HepG2 (cell line): ENCODE measurements around the gene SEMA3B. TPM values are rescaled to one million over a fixed set of nuclear protein-coding genes. Genes with fewer than 3 reads are reported as not detected.

ENCODE experiments used
- ATAC-seq: fragments of 200-7000 bp; cut with Tn5 transposase; 3 replicates; pipeline ENCODE4 v1.9.1; 2020; ENCODE audit warnings: mild to moderate bottlenecking, moderate library complexity
- BruUV-seq: library from RNA; stranded (reverse); fragments of 400-500 nt; replicated peaks from 2 replicates; lab custom pipeline; 2021; lab: Mats Ljungman, UMichigan
- CTCF ChIA-PET: fragments of 300-600 bp; formaldehyde crosslinking; extraction: SDS; loops from one replicate; lab custom pipeline; 2021; ENCODE audit warnings: low total read pairs, inconsistent platforms, low intra/inter-chr PET ratio; lab: Yijun Ruan, JAX
- POLR2A ChIA-PET: fragments of 350-600 bp; sonication (Branson Sonifier 250); formaldehyde crosslinking; loops from one replicate; lab custom pipeline; 2020; ENCODE audit warnings: antibody characterized with exemption, inconsistent platforms; lab: Yijun Ruan, JAX
- DNase-seq: peaks from one replicate; pipeline ENCODE4 v3.0.0-alpha.2; 2015; ENCODE audit warnings: low spot score
- FAIRE-seq: peaks from 3 replicates; lab custom pipeline; 2011; peaks lifted over from hg19 to GRCh38; lab: Jason Lieb, UNC
- H2AFZ ChIP-seq: one replicate; pipeline ENCODE4 v1.6.1; 2011; ENCODE audit warnings: low read length, inconsistent platforms
- H3K27ac ChIP-seq: fragments of 300-600 bp; 3 replicates; pipeline ENCODE4 v1.8.0; 2011; ENCODE audit warnings: mixed run types, mild to moderate bottlenecking, mixed read lengths, low read length, inconsistent platforms; ENCODE audit not compliant: insufficient read depth; ENCODE audit errors: extremely low read length
- H3K27me3 ChIP-seq, 2 experiments: fragments of 200-600 bp in 1 of 2; 2 replicates in 1 of 2; 3 replicates in 1 of 2; pipeline versions ENCODE4 v1.6.0 to v1.8.0; 2011; ENCODE audit warnings: low read length in 2 of 2, mild to moderate bottlenecking in 2 of 2, moderate library complexity in 2 of 2, inconsistent platforms in 1 of 2; ENCODE audit not compliant: insufficient read depth in 2 of 2, control insufficient read depth in 1 of 2
- H3K36me3 ChIP-seq, 2 experiments: fragments of 200-600 bp in 1 of 2; replicated peaks in 1 of 2; 2 replicates in 1 of 2; 3 replicates in 1 of 2; pipeline versions ENCODE4 v1.5.1 to v1.8.0; 2011; ENCODE audit warnings: low read length in 2 of 2, inconsistent platforms in 1 of 2; ENCODE audit not compliant: insufficient read depth in 2 of 2, control insufficient read depth in 1 of 2
- H3K4me1 ChIP-seq: 2 replicates; pipeline ENCODE4 v1.5.1; 2012; ENCODE audit warnings: low read length, inconsistent platforms; ENCODE audit not compliant: insufficient read depth
- H3K4me2 ChIP-seq: 2 replicates; pipeline ENCODE4 v1.6.0; 2011; ENCODE audit warnings: low read depth, low read length, inconsistent platforms
- H3K4me3 ChIP-seq, 3 experiments: fragments of 200-600 bp in 1 of 3; sonication (generic), shearing (Covaris generic) in 1 of 3; replicated peaks in 1 of 3; 2 replicates each; pipeline ENCODE4 v1.5.1; 2011 to 2016; ENCODE audit warnings: low read length in 3 of 3, inconsistent platforms in 2 of 3, low read depth in 2 of 3, mild to moderate bottlenecking in 2 of 3, control low read depth in 1 of 3, mixed read lengths in 1 of 3; ENCODE audit not compliant: insufficient read depth in 1 of 3
- H3K79me2 ChIP-seq: one replicate; pipeline ENCODE4 v1.6.1; 2011; ENCODE audit warnings: low read length, inconsistent platforms; ENCODE audit not compliant: insufficient read depth
- H3K9ac ChIP-seq: 2 replicates; pipeline ENCODE4 v1.6.0; 2011; ENCODE audit warnings: mild to moderate bottlenecking, low read depth, low read length, inconsistent platforms; ENCODE audit not compliant: insufficient read depth
- H3K9me3 ChIP-seq: 2 replicates; pipeline ENCODE4 v1.5.1; 2012; ENCODE audit warnings: mild to moderate bottlenecking, low read length
- H4K20me1 ChIP-seq: 2 replicates; pipeline ENCODE4 v1.6.0; 2011; ENCODE audit warnings: inconsistent platforms, mild to moderate bottlenecking, low read length, moderate library complexity; ENCODE audit not compliant: insufficient read depth
- AGO1 ChIP-seq: fragments of 200-400 bp; formaldehyde crosslinking; IDR thresholded peaks from 2 replicates; pipeline ENCODE4 v1.6.1; 2017; ENCODE audit warnings: mild to moderate bottlenecking, low read depth, low read length, moderate library complexity; ENCODE audit not compliant: poor library complexity, severe bottlenecking
- EP300 ChIP-seq, 3 experiments: sonication (generic) in 1 of 3; formaldehyde crosslinking in 1 of 3; IDR thresholded peaks; 2 replicates each; pipeline versions ENCODE4 v1.5.1 to v1.6.1; 2011 to 2020; ENCODE audit warnings: low read depth in 2 of 3, low read length in 2 of 3, borderline replicate concordance in 1 of 3, improper control_type of control experiment in 1 of 3, mild to moderate bottlenecking in 1 of 3, missing genetic modification reagents in 1 of 3, moderate library complexity in 1 of 3
- FOXP1 ChIP-seq, 2 experiments: fragments of 450-650 bp in 1 of 2; IDR thresholded peaks; 2 replicates each; pipeline ENCODE4 v1.6.1; 2017 to 2018; ENCODE audit warnings: antibody characterized with exemption in 1 of 2
- TAF1 ChIP-seq: sonication (generic); formaldehyde crosslinking; IDR thresholded peaks from 2 replicates; pipeline ENCODE4 v1.4.0; 2020; ENCODE audit warnings: missing genetic modification reagents
- YEATS4 ChIP-seq: sonication (generic); formaldehyde crosslinking; IDR thresholded peaks from 2 replicates; pipeline ENCODE4 v1.4.0; 2020; ENCODE audit warnings: missing genetic modification reagents, borderline replicate concordance
- ZNF160 ChIP-seq: sonication (generic); formaldehyde crosslinking; IDR thresholded peaks from 2 replicates; pipeline ENCODE4 v1.8.0; 2022; ENCODE audit warnings: mild to moderate bottlenecking, inconsistent platforms, missing genetic modification reagents
- ZNF33B ChIP-seq: sonication (generic); formaldehyde crosslinking; IDR thresholded peaks from 2 replicates; pipeline ENCODE4 v1.5.1; 2020; ENCODE audit warnings: mild to moderate bottlenecking, missing genetic modification reagents
- ZNF546 ChIP-seq: sonication (generic); formaldehyde crosslinking; conservative IDR thresholded peaks from 2 replicates; pipeline ENCODE4 v1.8.1; 2023; ENCODE audit warnings: mild to moderate bottlenecking, missing genetic modification reagents
- ZNF629 ChIP-seq: sonication (generic); formaldehyde crosslinking; conservative IDR thresholded peaks from 2 replicates; pipeline ENCODE4 v1.5.0; 2020; ENCODE audit warnings: missing genetic modification reagents
- ZNF891 ChIP-seq: sonication (generic); formaldehyde crosslinking; IDR thresholded peaks from 2 replicates; pipeline ENCODE4 v1.5.0; 2020; ENCODE audit warnings: mild to moderate bottlenecking, missing genetic modification reagents
- WGBS: methylation state at CpG from one replicate; pipeline ENCODE4 v1.1.6; 2017; ENCODE audit warnings: low lambda C conversion rate; 5-methylcytosine and 5-hydroxymethylcytosine counted together
- in situ Hi-C: cut with HindIII; loops from 2 replicates; pipeline ENCODE4 v1.10.0; 2017; ENCODE audit warnings: low pct_unique_long_range_greater_than_20kb; ENCODE audit not compliant: extremely low pct_ligation_motif_present
- intact Hi-C: fragments of 100-400 bp; cut with micrococcal nuclease; formaldehyde crosslinking; loops from one replicate; pipeline ENCODE4 v1.10.0; 2022; ENCODE audit not compliant: unreplicated experiment
- polyA plus RNA-seq, 8 experiments: library from polyadenylated mRNA; depleted of rRNA in 3 of 8; stranded (reverse) in 7 of 8; unstranded in 1 of 8; fragments of >200 nt; fragmentation: Illumina TruSeq in 4 of 8; extraction: Trizol in 4 of 8; gene quantifications; 2 replicates each; pipeline versions ENCODE4 v1.2.1 to v1.2.3, GENCODE V29; 2011 to 2016; ENCODE audit warnings: low read depth in 4 of 8, missing spikeins in 1 of 8, mixed read lengths in 1 of 8; ENCODE audit not compliant: insufficient read depth in 1 of 8
- total RNA-seq, 5 experiments: library from RNA; depleted of rRNA; stranded (reverse); fragments of >200 nt; fragmentation: Illumina TruSeq; extraction: Trizol; gene quantifications; 2 replicates each; pipeline ENCODE4 v1.2.3, GENCODE V29; 2016; ENCODE audit warnings: low read depth in 1 of 5
- TF ChIP-seq, protein P1 (sequence below): sonication (generic); formaldehyde crosslinking; IDR thresholded peaks from 2 replicates; pipeline ENCODE4 v1.5.0; 2020; ENCODE audit warnings: missing genetic modification reagents
- TF ChIP-seq, protein P2 (sequence below): sonication (generic); formaldehyde crosslinking; IDR thresholded peaks from 2 replicates; pipeline ENCODE4 v1.5.1; 2020; ENCODE audit warnings: mild to moderate bottlenecking, missing genetic modification reagents, moderate library complexity
- TF ChIP-seq, protein P3 (sequence below): IDR thresholded peaks from 2 replicates; pipeline ENCODE4 v1.6.1; 2012; ENCODE audit warnings: low read length, improper control_type of control experiment
- TF ChIP-seq, protein P4 (sequence below): sonication (generic); formaldehyde crosslinking; IDR thresholded peaks from 2 replicates; pipeline ENCODE4 v1.5.0; 2020; ENCODE audit warnings: missing genetic modification reagents

Gene SEMA3B
- total and polyA plus RNA-seq, 2 of the 13 experiments (the other 11 are each of a cell fraction or from before 2014, with no cell fraction given) = 93.2 to 158 TPM

DNA sequence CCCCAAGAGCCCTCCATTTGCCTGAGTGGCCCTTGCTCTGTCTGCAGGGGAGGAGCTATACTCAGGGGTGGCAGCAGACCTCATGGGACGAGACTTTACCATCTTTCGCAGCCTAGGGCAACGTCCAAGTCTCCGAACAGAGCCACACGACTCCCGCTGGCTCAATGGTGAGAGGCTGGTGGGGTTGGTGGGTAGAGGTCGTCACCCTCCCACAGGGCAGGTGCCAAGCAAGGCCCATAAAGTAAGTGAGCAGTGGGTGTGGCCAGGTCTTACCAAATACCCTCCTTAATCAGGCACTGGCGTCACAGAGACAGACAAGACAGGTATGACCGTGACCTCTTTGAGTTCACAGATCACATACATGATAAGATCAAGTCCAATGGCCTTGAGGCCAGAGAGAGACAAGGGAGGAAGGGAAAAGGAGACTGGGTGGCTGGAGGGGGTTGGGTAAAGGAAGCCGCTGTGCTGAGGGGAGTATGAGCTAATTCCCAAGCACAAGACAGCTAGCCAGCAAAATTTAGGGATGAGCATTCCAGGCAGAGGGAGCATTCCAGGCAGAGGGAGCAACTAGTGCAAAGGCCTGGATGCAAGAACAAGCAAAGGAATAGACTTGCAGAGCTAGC lies 2.5 kb downstream of the SEMA3B start:
- Histone ChIP-seq H3K27me3 (no peaks in the 10 kb centered on the region; a peak in 1 of 5 replicates), H3K4me3 (peak overlapping the region; percentile 71 to 88 (median 83)), H3K4me1 (peaks cover 70% of the 10 kb centered on the region), H3K9me3 (no peaks in the 10 kb centered on the region), H3K79me2 (peaks cover 33% of the 10 kb centered on the region), H3K36me3 (peaks cover 9 to 21% of the 10 kb centered on the region in 2 experiments), H4K20me1 (no peaks in the 10 kb centered on the region; the same call in 1 of the 2 replicates), H2AFZ (no peak overlapping the region), H3K9ac (peak overlapping the region; percentile 94), H3K4me2 (peak overlapping the region; percentile 98), H3K27ac (peak overlapping the region; percentile 88)
- 6% methylated on average over 9 of the region's 10 CpGs for WGBS
- no TSS peak for BruUV-seq
- peak; percentile 27 for ATAC-seq
- peak; percentile 96 for FAIRE-seq
- POLR2A ChIA-PET = interaction anchor here (0.5 to 5.5 kb wide), 20 partner anchors 7 to 370 kb away, joined by 3 to 155 read pairs (median 8); partner anchors contain the start of genes GNAI2, HYAL2, HYAL3 and IFRD2
- peak; percentile 91 for DNase-seq
- CTCF ChIA-PET = interaction anchor here (1.2 to 6.4 kb wide), 4 partner anchors 12 to 77 kb away, joined by 3 to 81 read pairs (median 34); no protein-coding TSS in a partner anchor
- in situ Hi-C loops (loop anchor here (5.0 to 10.0 kb wide), 2 partner anchors 44 to 77 kb away; partner anchors contain the start of gene GNAT1), intact Hi-C loops (loop anchor here (5.0 kb wide), 2 partner anchors 44 to 79 kb away; partner anchors contain the start of gene GNAT1)
- TF ChIP-seq YEATS4 (CRISPR knock-in tag) = no peak
- TF ChIP-seq, protein P1, sequence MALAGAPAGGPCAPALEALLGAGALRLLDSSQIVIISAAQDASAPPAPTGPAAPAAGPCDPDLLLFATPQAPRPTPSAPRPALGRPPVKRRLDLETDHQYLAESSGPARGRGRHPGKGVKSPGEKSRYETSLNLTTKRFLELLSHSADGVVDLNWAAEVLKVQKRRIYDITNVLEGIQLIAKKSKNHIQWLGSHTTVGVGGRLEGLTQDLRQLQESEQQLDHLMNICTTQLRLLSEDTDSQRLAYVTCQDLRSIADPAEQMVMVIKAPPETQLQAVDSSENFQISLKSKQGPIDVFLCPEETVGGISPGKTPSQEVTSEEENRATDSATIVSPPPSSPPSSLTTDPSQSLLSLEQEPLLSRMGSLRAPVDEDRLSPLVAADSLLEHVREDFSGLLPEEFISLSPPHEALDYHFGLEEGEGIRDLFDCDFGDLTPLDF = no peak
- TF ChIP-seq TAF1 = 0 out of 2 replicates have a peak, but pooled peaks have one; percentile 10
- no peak for TF ChIP-seq FOXP1 (IDR thresholded peaks at IDR 0.05)
- TF ChIP-seq FOXP1 (CRISPR knock-in tag; IDR thresholded peaks at IDR 0.05) = peak; percentile 41; the same call in 1 of the 2 replicates
- no peak for TF ChIP-seq ZNF629 (CRISPR knock-in tag)
- TF ChIP-seq ZNF160 (CRISPR knock-in tag) = no peak
- no peak for TF ChIP-seq ZNF891 (CRISPR knock-in tag)
- 0 out of 2 replicates have a peak, but pooled peaks have one; percentile 2 for TF ChIP-seq ZNF546
- TF ChIP-seq, protein P2, sequence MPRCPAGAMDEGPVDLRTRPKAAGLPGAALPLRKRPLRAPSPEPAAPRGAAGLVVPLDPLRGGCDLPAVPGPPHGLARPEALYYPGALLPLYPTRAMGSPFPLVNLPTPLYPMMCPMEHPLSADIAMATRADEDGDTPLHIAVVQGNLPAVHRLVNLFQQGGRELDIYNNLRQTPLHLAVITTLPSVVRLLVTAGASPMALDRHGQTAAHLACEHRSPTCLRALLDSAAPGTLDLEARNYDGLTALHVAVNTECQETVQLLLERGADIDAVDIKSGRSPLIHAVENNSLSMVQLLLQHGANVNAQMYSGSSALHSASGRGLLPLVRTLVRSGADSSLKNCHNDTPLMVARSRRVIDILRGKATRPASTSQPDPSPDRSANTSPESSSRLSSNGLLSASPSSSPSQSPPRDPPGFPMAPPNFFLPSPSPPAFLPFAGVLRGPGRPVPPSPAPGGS (CRISPR knock-in tag) = no peak
- TF ChIP-seq, protein P3, sequence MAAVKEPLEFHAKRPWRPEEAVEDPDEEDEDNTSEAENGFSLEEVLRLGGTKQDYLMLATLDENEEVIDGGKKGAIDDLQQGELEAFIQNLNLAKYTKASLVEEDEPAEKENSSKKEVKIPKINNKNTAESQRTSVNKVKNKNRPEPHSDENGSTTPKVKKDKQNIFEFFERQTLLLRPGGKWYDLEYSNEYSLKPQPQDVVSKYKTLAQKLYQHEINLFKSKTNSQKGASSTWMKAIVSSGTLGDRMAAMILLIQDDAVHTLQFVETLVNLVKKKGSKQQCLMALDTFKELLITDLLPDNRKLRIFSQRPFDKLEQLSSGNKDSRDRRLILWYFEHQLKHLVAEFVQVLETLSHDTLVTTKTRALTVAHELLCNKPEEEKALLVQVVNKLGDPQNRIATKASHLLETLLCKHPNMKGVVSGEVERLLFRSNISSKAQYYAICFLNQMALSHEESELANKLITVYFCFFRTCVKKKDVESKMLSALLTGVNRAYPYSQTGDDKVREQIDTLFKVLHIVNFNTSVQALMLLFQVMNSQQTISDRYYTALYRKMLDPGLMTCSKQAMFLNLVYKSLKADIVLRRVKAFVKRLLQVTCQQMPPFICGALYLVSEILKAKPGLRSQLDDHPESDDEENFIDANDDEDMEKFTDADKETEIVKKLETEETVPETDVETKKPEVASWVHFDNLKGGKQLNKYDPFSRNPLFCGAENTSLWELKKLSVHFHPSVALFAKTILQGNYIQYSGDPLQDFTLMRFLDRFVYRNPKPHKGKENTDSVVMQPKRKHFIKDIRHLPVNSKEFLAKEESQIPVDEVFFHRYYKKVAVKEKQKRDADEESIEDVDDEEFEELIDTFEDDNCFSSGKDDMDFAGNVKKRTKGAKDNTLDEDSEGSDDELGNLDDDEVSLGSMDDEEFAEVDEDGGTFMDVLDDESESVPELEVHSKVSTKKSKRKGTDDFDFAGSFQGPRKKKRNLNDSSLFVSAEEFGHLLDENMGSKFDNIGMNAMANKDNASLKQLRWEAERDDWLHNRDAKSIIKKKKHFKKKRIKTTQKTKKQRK = no peak
- TF ChIP-seq, protein P4, sequence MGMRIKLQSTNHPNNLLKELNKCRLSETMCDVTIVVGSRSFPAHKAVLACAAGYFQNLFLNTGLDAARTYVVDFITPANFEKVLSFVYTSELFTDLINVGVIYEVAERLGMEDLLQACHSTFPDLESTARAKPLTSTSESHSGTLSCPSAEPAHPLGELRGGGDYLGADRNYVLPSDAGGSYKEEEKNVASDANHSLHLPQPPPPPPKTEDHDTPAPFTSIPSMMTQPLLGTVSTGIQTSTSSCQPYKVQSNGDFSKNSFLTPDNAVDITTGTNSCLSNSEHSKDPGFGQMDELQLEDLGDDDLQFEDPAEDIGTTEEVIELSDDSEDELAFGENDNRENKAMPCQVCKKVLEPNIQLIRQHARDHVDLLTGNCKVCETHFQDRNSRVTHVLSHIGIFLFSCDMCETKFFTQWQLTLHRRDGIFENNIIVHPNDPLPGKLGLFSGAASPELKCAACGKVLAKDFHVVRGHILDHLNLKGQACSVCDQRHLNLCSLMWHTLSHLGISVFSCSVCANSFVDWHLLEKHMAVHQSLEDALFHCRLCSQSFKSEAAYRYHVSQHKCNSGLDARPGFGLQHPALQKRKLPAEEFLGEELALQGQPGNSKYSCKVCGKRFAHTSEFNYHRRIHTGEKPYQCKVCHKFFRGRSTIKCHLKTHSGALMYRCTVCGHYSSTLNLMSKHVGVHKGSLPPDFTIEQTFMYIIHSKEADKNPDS (CRISPR knock-in tag) = no peak
- no peak for TF ChIP-seq ZNF33B
- peak in 1 of 2 experiments; percentile 86; a peak in 2 of 4 replicates for TF ChIP-seq EP300 (IDR thresholded peaks at IDR 0.05; ENCODE audit: low read depth in 2 of 2, low read length in 2 of 2)
- TF ChIP-seq EP300 (CRISPR knock-in tag; IDR thresholded peaks at IDR 0.05; ENCODE audit: borderline replicate concordance) = peak; percentile 76; the same call in 1 of the 2 replicates
- no peak for TF ChIP-seq AGO1
